ENCODE results near the gene NAGA.
"Not testable (repeated sequence)": the region's sequence is repeated elsewhere in the genome, so short reads cannot be mapped to it uniquely, and the experiment has no call there.

The NAGA gene

GRCh38 chr22:42070517-42071422, at the start of gene NAGA:
TSS of gene NAGA (minus strand) at chr22:42070812. CDS start at chr22:42070297, 515 bp downstream.
- TF ChIP-seq CTCF (IDR thresholded peaks at IDR 0.05; ENCODE audit: insufficient read depth, low read depth, low read length, missing control alignments), result no peak
- DNase-seq (ENCODE audit: low read depth), result peak; percentile 98
- peak within 1 kb of the TSS; percentile 77 for H3K4me3 ChIP-seq (ENCODE audit: low read depth, low read length)

- no peak for TF ChIP-seq CTCF (IDR thresholded peaks at IDR 0.05; ENCODE audit: insufficient read depth, low read depth, low read length, missing control alignments)
- no peak for DNase-seq (ENCODE audit: low read depth)
- no peak overlapping the region for H3K4me3 ChIP-seq (ENCODE audit: low read depth, low read length)
Observed at GRCh38 chr22:42116848-42117424, 46.3 kb upstream of the NAGA start.

- H3K4me3 ChIP-seq (ENCODE audit: low read depth, low read length); DNase-seq (ENCODE audit: low read depth): not testable (repeated sequence)
Observed at GRCh38 chr22:42115420-42115830, 44.8 kb upstream of the NAGA start.

- H3K4me3 ChIP-seq (ENCODE audit: low read depth, low read length), result no peak overlapping the region
- peak; percentile 26 for DNase-seq (ENCODE audit: low read depth)
- TF ChIP-seq CTCF (IDR thresholded peaks at IDR 0.05; ENCODE audit: insufficient read depth, low read depth, low read length, missing control alignments), result peak; percentile 13
Observed at GRCh38 chr22:42114721-42115120, 44.1 kb upstream of the NAGA start.

- not testable (repeated sequence) for H3K4me3 ChIP-seq (ENCODE audit: low read depth, low read length)
- peak; percentile 33 for TF ChIP-seq CTCF (IDR thresholded peaks at IDR 0.05; ENCODE audit: insufficient read depth, low read depth, low read length, missing control alignments)
- peak; percentile 43 for DNase-seq (ENCODE audit: low read depth)
Observed at GRCh38 chr22:42112793-42113192, 42.2 kb upstream of the NAGA start.

GRCh38 chr22:42111798-42112197, 41.2 kb upstream of the NAGA start:
- no peak overlapping the region for H3K4me3 ChIP-seq (ENCODE audit: low read depth, low read length)
- no peak for DNase-seq (ENCODE audit: low read depth)
- TF ChIP-seq CTCF (IDR thresholded peaks at IDR 0.05; ENCODE audit: insufficient read depth, low read depth, low read length, missing control alignments), result no peak

GRCh38 chr22:42108848-42109247, 38.2 kb upstream of the NAGA start:
- no peak overlapping the region for H3K4me3 ChIP-seq (ENCODE audit: low read depth, low read length)
- no peak for DNase-seq (ENCODE audit: low read depth)
- no peak for TF ChIP-seq CTCF (IDR thresholded peaks at IDR 0.05; ENCODE audit: insufficient read depth, low read depth, low read length, missing control alignments)

GRCh38 chr22:42104332-42104860, 33.8 kb upstream of the NAGA start:
- not testable (repeated sequence) for H3K4me3 ChIP-seq (ENCODE audit: low read depth, low read length); DNase-seq (ENCODE audit: low read depth)
